ENCODE measurements around the gene MYCBP. TPM values are rescaled to one million over a fixed set of nuclear protein-coding genes. Genes with fewer than 3 reads are reported as not detected.

The MYCBP gene
- total RNA-seq, 4 donors from 2014 or later, result 10.7 to 38.7 (median 17.7) TPM

GRCh38 chr1:38818175-38818976, 54.8 kb downstream of the MYCBP start:
- TF ChIP-seq CTCF (IDR thresholded peaks at IDR 0.05) (peak; percentile 38 to 68 (median 62)), POLR2A (IDR thresholded peaks at IDR 0.05) (no peak)
- no peaks in the 10 kb centered on the region for H3K4me1 ChIP-seq
- no peaks in the 10 kb centered on the region for H3K36me3 ChIP-seq
- DNase-seq, result peak in 1 of 2 donors; percentile 21
- H3K4me3 ChIP-seq, result peak overlapping the region in 1 of 2 donors; percentile 8
- intact Hi-C loops (cut with DNase I; ENCODE audit: low total_unique reads), result no loop called here
- H3K9me3 ChIP-seq, result no peaks in the 10 kb centered on the region
- peaks cover 13 to 17% of the 10 kb centered on the region in 2 donors for H3K27me3 ChIP-seq
- H3K27ac ChIP-seq, result no peak overlapping the region

GRCh38 chr1:38817267-38818174, 55.6 kb downstream of the MYCBP start:
- Histone ChIP-seq H3K4me3 (no peak overlapping the region), H3K9me3 (no peaks in the 10 kb centered on the region), H3K27me3 (peaks cover 13 to 17% of the 10 kb centered on the region in 2 donors), H3K36me3 (no peaks in the 10 kb centered on the region), H3K4me1 (no peaks in the 10 kb centered on the region), H3K27ac (no peak overlapping the region)
- DNase-seq, result no peak
- intact Hi-C loops (cut with DNase I; ENCODE audit: low total_unique reads), result no loop called here
- TF ChIP-seq POLR2A (IDR thresholded peaks at IDR 0.05), result no peak

GRCh38 chr1:38815903-38816627, 57.1 kb downstream of the MYCBP start:
- TF ChIP-seq CTCF (IDR thresholded peaks at IDR 0.05), result no peak
- no peak for TF ChIP-seq POLR2A (IDR thresholded peaks at IDR 0.05)
- no peaks in the 10 kb centered on the region for H3K36me3 ChIP-seq
- intact Hi-C loops (cut with DNase I; ENCODE audit: low total_unique reads), result no loop called here

GRCh38 chr1:38814984-38815464, 58.1 kb downstream of the MYCBP start:
- TF ChIP-seq POLR2A (IDR thresholded peaks at IDR 0.05), result no peak
- no peak for TF ChIP-seq CTCF (IDR thresholded peaks at IDR 0.05)
- H3K27me3 ChIP-seq, result peaks cover 13 to 23% of the 10 kb centered on the region in 2 donors
- H3K4me3 ChIP-seq, result no peak overlapping the region
- no peaks in the 10 kb centered on the region for H3K4me1 ChIP-seq
- DNase-seq, result no peak
- intact Hi-C loops (cut with DNase I; ENCODE audit: low total_unique reads), result no loop called here
- H3K36me3 ChIP-seq, result no peaks in the 10 kb centered on the region
- no peaks in the 10 kb centered on the region for H3K9me3 ChIP-seq
- no peak overlapping the region for H3K27ac ChIP-seq

More at GRCh38 chr1:38815903-38816627, 57.1 kb downstream of the MYCBP start:
- Histone ChIP-seq H3K4me3 (no peak overlapping the region), H3K27me3 (peaks cover 13 to 23% of the 10 kb centered on the region in 2 donors), H3K9me3 (no peaks in the 10 kb centered on the region), H3K27ac (no peak overlapping the region), H3K4me1 (no peaks in the 10 kb centered on the region)
- no peak for DNase-seq

GRCh38 chr1:38814444-38814983, 58.6 kb downstream of the MYCBP start:
- Histone ChIP-seq H3K27ac (no peak overlapping the region), H3K9me3 (no peaks in the 10 kb centered on the region), H3K4me3 (no peak overlapping the region), H3K36me3 (no peaks in the 10 kb centered on the region), H3K4me1 (no peaks in the 10 kb centered on the region), H3K27me3 (peaks cover 13 to 23% of the 10 kb centered on the region in 2 donors)
- intact Hi-C loops (cut with DNase I; ENCODE audit: low total_unique reads), result no loop called here
- no peak for DNase-seq
- TF ChIP-seq POLR2A (IDR thresholded peaks at IDR 0.05) (no peak), CTCF (IDR thresholded peaks at IDR 0.05) (no peak)

Data from uterus (tissue), 4 donors.